ENCODE measurements around the gene CEND1.

Gene CEND1

GRCh38 chr11:777288-778255, 12.3 kb downstream of the CEND1 start, which contains the start of gene GATD1:
Gene GATD1, minus strand, starts transcription at chr11:777487. Its CDS starts 25 bp downstream, at chr11:777462.
- peak; percentile 83 for DNase-seq

DNA sequence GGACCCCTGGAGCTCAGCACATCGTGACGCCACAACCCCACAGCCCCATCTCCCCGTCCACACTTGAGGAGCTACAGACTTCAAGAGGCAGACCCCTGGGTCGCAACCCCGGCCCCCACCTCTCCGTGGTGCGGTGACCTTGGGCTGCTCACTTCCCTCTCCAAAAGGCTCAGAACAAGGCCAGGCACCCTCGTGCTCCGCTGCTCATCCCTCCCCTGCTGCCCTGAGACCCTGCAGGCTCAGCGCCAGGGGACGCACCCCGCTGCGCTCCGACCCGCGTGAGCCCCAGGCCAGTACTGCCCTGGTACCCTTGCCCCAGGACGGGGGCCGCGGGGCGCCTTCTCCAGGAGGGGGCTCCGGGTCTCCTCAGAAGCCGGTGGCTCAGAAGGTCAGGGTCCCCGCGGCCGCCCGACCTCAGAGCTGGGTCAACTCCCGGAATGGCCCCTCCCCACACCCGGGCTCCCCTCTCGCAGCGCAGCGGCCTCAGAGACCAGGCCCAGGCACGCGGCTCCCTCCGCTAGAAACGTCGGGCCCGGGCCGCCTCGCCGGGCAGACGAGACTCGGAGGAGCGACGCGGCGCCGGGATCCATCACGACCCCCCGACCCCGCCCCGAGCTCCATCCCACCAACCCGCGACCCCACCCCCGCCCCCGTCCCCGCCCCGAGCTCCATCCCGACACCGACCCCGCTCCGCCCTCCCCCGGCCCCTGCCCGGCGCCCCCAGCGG, 13.2 kb downstream of the CEND1 start:
- no peak for DNase-seq

- DNase-seq: no peak
Observed at GRCh38 chr11:776263-776560, 13.7 kb downstream of the CEND1 start.

GRCh38 chr11:774873-775592, 14.9 kb downstream of the CEND1 start:
- DNase-seq: no peak

DNA sequence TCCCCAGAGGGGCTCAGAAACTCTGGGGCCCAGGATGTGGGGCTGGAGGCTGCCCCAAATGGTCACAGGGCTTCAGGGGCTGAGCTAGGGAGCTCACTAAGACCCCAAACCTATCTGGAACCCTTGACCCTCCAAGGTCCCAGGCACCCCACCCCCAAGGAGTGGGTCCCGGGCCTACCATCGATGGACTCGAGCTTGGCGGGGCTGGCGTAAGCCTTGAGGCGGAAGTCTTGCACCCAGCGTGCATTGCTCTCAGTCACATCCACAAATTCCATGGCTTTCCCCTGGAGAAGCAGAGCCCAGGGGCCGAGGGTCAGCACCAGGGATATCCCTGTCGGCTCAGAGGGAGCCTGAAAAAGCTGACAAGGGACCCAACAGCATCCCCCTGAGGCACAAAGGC, 16.1 kb downstream of the CEND1 start:
- DNase-seq: no peak

DNA sequence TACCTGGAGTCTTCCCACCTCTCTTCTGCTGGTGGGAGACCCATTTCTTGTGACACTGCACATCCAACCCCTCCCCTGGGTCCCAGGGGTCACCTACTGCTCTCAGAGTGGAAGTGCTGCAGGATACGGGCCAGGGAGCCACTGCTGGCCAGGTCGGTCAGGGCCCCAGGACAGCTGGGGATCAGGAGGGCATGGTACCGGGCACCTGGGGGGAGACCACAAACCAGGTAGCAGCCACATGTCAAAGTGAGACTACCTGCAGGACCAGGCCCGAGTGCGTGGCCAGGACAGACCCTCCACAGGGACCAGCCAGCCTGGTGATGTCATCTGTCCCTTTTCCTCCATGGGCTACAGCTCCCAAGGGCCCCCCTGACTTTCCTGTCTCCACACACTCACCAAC, 16.5 kb downstream of the CEND1 start:
- DNase-seq: no peak

DNA sequence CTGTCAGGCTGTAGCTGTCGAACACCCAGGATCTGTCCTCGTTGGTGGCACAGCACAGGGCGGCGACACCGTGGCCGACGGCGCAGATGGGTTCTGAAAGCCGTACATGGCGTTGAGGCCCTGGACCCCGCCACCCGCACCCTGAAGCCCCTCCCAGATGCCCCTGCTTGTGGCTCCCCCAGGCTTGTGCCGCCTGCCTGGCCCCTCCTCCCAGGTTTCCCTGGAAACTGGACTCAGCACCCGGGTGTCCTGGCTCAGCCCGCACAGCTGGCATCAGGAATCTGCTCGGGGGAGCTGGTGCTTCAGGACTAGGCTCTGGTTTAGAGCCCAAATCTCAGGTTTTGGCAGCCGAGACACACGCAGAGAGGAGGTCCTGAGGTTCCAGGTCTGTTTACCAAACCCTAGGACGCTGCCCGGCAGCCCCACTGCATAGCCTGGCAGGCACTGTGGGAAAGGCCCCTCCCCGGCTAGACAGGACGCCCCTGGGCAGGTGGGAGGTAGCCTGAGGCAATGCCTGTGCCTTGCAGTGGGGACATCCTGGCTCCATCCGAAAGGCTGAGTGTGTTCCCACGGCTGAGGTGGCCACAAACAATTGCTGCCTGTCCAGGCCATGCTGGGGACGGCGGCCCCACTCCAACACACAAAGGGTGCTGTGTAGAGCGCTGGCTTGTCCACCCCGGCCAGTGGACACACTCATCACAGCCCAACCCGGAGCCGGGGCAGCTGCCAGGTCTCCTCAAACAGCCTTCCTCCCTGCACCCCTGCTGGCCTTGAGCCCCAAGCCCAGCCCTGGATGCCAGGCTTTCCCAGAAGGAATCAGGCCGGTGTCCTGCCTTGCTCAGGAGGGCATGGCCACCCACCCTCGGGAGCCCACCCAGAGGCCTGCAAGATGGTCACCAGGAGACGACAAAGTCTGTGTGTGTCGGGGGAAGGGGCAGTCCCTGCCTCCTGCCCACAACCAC, 17.2 kb downstream of the CEND1 start:
- no peak for DNase-seq

DNA sequence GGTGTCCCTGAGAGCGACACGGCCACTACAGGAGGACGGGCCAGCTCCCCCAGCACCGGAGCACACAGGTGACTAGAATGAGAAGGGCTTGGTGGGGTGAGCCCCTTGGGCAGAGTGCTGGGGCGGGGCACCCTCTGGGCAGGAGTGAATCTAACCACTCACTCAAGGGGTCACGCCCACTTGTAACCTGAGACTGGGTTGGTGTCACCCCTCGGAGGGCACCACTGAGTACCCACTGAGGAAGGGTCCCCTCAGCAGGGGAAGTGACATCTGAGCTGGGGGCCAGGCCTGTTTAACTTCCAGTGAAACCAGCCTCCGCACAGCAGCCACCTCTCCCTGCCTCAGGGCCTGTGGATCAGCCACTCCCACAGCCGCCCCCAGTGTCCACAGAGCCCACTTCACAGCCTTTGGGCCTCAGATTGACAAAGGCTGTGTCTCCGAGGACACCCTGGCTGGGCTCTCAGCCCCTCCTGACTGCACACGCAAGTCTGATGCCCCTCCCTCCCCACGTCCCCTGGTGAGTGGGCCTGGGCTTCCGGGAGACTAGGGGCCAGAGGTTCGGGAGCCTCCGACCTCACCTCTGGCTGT, 18.2 kb downstream of the CEND1 start:
- DNase-seq: no peak

DNA sequence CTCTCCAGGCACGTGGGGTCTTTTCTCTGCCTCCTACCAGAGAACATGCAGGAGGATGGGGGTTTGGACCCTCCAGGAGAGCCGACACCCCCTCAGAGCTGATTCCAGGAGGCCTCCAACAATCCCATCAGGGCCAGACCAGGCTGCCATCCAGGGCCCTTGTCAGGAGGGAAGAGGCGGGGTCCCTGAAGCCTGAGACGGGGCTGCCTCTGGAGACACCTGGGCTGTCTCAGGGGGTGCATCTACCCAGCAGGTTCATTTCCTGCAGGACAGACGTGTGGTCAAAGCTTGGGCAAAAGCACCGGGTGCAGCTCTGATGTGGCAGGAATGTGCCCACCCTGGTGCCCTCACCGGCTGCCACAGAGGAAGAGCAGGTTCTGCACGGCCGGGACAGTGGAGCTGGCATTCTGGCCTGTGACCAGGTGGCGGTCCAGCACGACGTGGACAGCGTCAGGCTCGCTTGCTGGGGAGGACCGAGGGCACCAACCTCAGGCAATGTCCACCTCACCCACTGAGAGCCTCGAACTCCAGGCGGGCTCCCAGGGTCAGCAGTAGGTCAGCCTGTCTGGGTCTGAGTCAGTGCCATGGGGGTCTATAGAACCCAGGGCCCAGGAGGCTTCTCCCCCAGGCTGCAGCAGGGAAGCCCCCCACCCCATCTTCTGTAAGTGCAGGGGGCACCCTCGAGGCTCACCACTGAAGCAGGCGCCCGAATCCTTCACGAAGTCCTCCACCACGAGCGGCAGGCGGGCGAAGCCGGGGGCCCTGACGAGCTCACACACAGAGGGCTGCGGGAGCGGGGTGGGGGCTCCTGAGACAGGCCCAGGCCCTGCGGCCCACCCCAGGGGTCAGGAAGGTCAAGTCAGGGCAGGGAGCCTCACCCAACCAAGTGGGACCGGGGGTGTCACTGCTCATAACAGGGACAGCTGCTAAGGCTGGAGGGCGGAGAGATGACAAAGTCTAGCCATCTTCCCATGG, 19.0 kb downstream of the CEND1 start:
- DNase-seq: no peak

DNA sequence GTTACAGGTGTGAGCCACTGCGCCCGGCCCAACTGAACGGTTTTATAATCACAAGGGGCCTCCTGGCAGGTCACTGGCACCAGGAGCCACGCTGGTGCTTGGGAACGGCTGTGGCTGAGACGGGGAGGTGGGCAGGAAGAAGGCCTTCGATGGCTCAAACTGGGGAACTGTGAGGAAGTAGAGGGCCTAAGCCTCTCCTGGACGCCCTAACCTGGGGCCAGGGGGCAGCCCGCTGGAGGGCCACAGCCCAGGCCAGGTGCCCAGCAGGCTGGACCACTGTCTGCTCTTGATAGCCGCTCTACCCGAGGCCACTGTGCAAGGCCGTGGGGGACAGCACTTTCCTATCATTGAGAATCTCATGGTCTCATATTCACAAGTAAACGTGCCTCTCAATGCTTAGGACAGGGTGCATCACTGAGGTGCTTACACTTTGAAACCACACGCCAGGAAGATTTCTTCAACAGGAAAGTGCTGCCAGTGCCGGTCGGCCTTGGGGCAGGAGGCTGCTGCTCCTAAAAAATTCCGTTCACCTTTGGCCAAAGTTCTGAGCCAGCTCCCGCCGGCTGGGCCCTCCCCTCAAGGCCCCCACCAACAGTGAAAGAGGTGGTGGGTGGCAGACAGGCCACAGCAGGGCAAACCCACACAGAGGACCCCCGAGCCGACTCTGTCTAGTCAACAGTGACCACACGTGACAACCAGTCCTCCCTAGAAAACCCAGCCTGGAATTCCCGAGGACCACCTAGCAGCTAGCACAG, 19.8 kb downstream of the CEND1 start:
- no peak for DNase-seq

GRCh38 chr11:767238-767637, 22.7 kb downstream of the CEND1 start:
- no peak for DNase-seq

- DNase-seq: no peak
Observed at GRCh38 chr11:766936-767210, 23.0 kb downstream of the CEND1 start.

DNA sequence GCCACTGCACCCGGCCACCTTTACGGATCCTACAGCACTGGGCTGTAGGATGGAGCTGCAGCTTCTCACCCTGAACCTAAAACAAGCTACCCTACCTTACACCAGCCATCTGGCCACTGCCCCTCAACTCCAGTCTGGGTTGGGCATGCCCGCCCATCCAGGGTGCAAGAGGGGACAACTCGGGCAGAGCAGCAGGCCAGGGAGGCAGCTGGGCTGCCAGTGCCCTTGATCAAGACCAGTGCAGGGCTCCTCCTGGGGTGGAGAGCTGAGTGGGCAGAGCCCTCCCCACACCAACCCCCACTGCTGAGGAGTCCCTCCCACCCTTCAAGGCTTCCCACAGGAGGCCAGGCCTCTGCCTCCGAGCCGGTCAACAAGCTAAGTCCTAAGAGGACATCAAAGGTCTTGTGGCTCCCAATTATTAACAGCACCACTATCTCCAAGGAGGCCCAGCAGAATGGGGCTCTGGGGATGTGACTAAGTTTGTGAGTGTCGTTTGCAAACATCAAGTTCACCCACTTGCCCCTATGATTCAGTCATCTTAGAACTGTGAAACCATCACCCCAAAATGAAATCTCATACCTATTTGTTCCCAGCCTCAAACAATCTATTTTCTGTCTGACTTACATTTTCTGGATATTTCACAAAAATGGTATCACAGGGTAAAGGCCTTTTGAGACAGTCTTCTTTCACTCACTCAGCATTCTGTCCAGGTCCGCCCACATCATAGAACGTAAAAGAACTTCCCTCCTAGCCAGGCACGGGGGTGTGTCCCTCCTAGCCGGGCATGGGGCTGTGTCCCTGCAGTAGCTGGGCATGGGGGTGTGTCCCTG, 23.6 kb downstream of the CEND1 start:
- no peak for DNase-seq

DNA sequence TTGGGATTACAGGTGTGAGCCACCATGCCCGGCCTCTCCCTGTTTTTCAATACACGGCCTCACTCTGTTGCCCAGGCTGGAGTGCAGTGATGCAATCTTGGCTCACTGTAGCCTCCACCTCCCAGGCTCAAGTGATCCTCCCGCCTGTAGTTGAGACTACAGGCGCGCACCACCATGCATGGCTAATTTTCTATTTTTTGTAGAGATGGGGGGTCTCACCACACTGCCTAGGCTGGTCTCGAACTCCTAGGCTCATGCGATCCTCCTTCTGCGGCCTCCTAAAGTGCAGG, 24.1 kb downstream of the CEND1 start:
- no peak for DNase-seq

DNA sequence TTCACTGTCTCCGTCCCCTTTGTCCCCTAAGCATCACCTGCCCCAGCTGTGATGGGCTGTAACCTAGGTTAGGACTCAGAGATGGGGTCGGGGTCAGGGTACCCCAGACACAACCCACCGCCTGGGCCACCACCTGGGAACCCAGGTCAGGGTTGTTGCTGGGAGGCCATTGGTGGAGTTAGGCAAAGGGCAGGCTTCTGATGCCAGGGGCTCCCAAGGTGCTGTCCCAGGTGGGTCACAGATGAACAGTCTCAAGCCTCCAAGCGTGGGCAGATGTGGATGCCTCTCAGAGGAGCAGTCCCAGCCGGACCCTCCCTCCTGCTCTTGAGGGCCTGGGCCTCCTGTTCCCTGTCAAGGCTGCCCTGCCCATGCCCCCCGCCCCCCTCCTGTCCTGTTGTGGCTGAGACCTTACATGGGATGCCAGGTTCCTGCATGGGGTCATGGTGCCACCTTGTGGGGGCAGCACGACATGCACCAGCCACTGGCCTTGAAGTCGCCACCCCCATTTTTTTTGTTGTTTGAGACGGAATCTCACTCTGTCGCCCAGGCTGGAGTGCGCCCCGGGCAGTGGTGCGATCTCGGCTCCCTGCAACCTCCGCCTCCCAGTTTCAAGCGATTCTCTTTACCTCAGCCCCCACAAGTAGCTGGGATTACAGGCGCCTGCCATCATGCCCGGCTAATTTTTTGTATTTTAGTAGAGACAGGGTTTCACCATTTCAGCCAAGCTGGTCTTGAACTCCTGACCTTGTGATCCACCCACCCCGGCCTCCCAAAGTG, 24.7 kb downstream of the CEND1 start:
- no peak for DNase-seq

GRCh38 chr11:764322-765024, 25.4 kb downstream of the CEND1 start:
- no peak for DNase-seq

- no peak for DNase-seq
Observed at GRCh38 chr11:763549-764321, 26.2 kb downstream of the CEND1 start.

Data from NCI-H1092 (cell line).